Liver (tissue), 9 donors: ENCODE data around the gene SALL1. TPM values are rescaled to one million over a fixed set of nuclear protein-coding genes. Genes with fewer than 3 reads are reported as not detected.

Source experiments
- DNase-seq: peaks from one replicate; pipeline ENCODE4 v3.0.0-alpha.2; 2017; ENCODE audit warnings: low spot score
- H3K27ac ChIP-seq, 2 donors: one replicate each; pipeline ENCODE4 v1.7.0; 2013; ENCODE audit warnings: inconsistent platforms in 2 of 2, low read length in 2 of 2, control low read depth in 1 of 2, low read depth in 1 of 2, mild to moderate bottlenecking in 1 of 2
- H3K27me3 ChIP-seq, 4 donors: one replicate each; pipeline versions ENCODE4 v1.6.1 to v1.7.0; 2013; ENCODE audit warnings: low read length in 3 of 4, inconsistent platforms in 1 of 4, mild to moderate bottlenecking in 1 of 4, moderate library complexity in 1 of 4; ENCODE audit not compliant: control insufficient read depth in 4 of 4, insufficient read depth in 4 of 4
- H3K36me3 ChIP-seq, 4 donors: one replicate each; pipeline versions ENCODE4 v1.6.1 to v1.7.0; 2013; ENCODE audit warnings: low read length in 3 of 4, mild to moderate bottlenecking in 3 of 4, low read depth in 1 of 4, moderate library complexity in 1 of 4; ENCODE audit not compliant: control insufficient read depth in 4 of 4, insufficient read depth in 3 of 4
- H3K4me1 ChIP-seq, 4 donors: one replicate each; pipeline versions ENCODE4 v1.6.1 to v1.7.0; 2013; ENCODE audit warnings: low read length in 3 of 4, mild to moderate bottlenecking in 3 of 4, moderate library complexity in 1 of 4; ENCODE audit not compliant: control insufficient read depth in 4 of 4, insufficient read depth in 4 of 4
- H3K4me3 ChIP-seq, 3 donors: one replicate each; pipeline versions ENCODE4 v1.6.1 to v1.7.0; 2013; ENCODE audit warnings: low read length in 3 of 3, control low read depth in 1 of 3, low read depth in 1 of 3, mild to moderate bottlenecking in 1 of 3
- H3K9ac ChIP-seq, 2 donors: one replicate each; pipeline ENCODE4 v1.7.0; 2013; ENCODE audit warnings: low read length in 2 of 2, mild to moderate bottlenecking in 2 of 2, moderate library complexity in 2 of 2, control low read depth in 1 of 2, low read depth in 1 of 2
- H3K9me3 ChIP-seq, 4 donors: one replicate each; pipeline versions ENCODE4 v1.6.1 to v1.7.0; 2013; ENCODE audit warnings: low read length in 3 of 4; ENCODE audit not compliant: control insufficient read depth in 4 of 4
- EGR1 ChIP-seq, 2 donors: IDR thresholded peaks; 2 replicates each; pipeline ENCODE4 v1.6.1; 2016 to 2018; ENCODE audit warnings: antibody characterized with exemption in 2 of 2, low read depth in 2 of 2
- FOXA1 ChIP-seq: IDR thresholded peaks from 2 replicates; pipeline ENCODE4 v1.6.1; 2016; ENCODE audit warnings: antibody characterized with exemption
- FOXA2 ChIP-seq: IDR thresholded peaks from 2 replicates; pipeline ENCODE4 v1.6.1; 2016; ENCODE audit warnings: antibody characterized with exemption
- GABPA ChIP-seq, 2 donors: IDR thresholded peaks in 1 of 2; conservative IDR thresholded peaks in 1 of 2; 2 replicates each; pipeline ENCODE4 v1.6.1; 2016; ENCODE audit warnings: antibody characterized with exemption in 2 of 2, mild to moderate bottlenecking in 1 of 2, moderate library complexity in 1 of 2
- HNF4A ChIP-seq, 2 donors: conservative IDR thresholded peaks; 2 replicates each; pipeline ENCODE4 v1.6.1; 2016; ENCODE audit warnings: antibody characterized with exemption in 2 of 2, mild to moderate bottlenecking in 2 of 2
- HNF4G ChIP-seq: IDR thresholded peaks from 2 replicates; pipeline ENCODE4 v1.6.1; 2016; ENCODE audit warnings: antibody characterized with exemption
- JUND ChIP-seq, 2 donors: IDR thresholded peaks; 2 replicates each; pipeline ENCODE4 v1.6.1; 2016; ENCODE audit warnings: antibody characterized with exemption in 2 of 2
- NR2F2 ChIP-seq: IDR thresholded peaks from 2 replicates; pipeline ENCODE4 v1.6.1; 2016; ENCODE audit warnings: antibody characterized with exemption
- RAD21 ChIP-seq, 2 donors: IDR thresholded peaks; 2 replicates each; pipeline ENCODE4 v1.6.1; 2016; ENCODE audit warnings: antibody characterized with exemption in 2 of 2, mild to moderate bottlenecking in 2 of 2
- RXRA ChIP-seq, 2 donors: IDR thresholded peaks; 2 replicates each; pipeline ENCODE4 v1.6.1; 2017 to 2018; ENCODE audit warnings: antibody characterized with exemption in 2 of 2, mild to moderate bottlenecking in 1 of 2
- SP1 ChIP-seq: IDR thresholded peaks from 2 replicates; pipeline ENCODE4 v1.6.1; 2018; ENCODE audit warnings: antibody characterized with exemption, mild to moderate bottlenecking
- TAF1 ChIP-seq: conservative IDR thresholded peaks from 2 replicates; pipeline ENCODE4 v1.6.1; 2016; ENCODE audit warnings: antibody characterized with exemption, mild to moderate bottlenecking
- YY1 ChIP-seq: IDR thresholded peaks from 2 replicates; pipeline ENCODE4 v1.6.1; 2016; ENCODE audit warnings: antibody characterized with exemption, mild to moderate bottlenecking
- WGBS: extraction: QIAGEN DNeasy Blood & Tissue Kit; methylation state at CpG from one replicate; pipeline ENCODE4 v1.1.7; 2013; 5-methylcytosine and 5-hydroxymethylcytosine counted together
- polyA plus RNA-seq, 2 donors: library from polyadenylated mRNA; stranded (reverse) in 1 of 2; unstranded in 1 of 2; fragments of 200-250 nt in 1 of 2; fragments of >200 nt in 1 of 2; fragmentation: Nextera tagmentation in 1 of 2; extraction: Ambion mirVana in 1 of 2; gene quantifications; one replicate each; pipeline versions ENCODE4 v1.2.1 to v1.2.3, GENCODE V29; 2013 to 2015
- total RNA-seq, 2 donors: library from RNA; depleted of rRNA; stranded (reverse); fragments of >200 nt; gene quantifications; one replicate each; pipeline ENCODE4 v1.2.3, GENCODE V29; 2014
- TF ChIP-seq, protein P1 (sequence below): IDR thresholded peaks from 2 replicates; pipeline ENCODE4 v1.6.1; 2016; ENCODE audit warnings: antibody characterized with exemption
- TF ChIP-seq, protein P2 (sequence below): IDR thresholded peaks from 2 replicates; pipeline ENCODE4 v1.6.1; 2016; ENCODE audit warnings: antibody characterized with exemption, mild to moderate bottlenecking
- TF ChIP-seq, protein P3 (sequence below): IDR thresholded peaks from 2 replicates; pipeline ENCODE4 v1.6.1; 2016; ENCODE audit warnings: antibody characterized with exemption
- TF ChIP-seq, protein P4 (sequence below): IDR thresholded peaks from 2 replicates; pipeline ENCODE4 v1.6.1; 2016; ENCODE audit warnings: antibody characterized with exemption
- TF ChIP-seq, protein P5 (sequence below): fragments of 150-350 bp; IDR thresholded peaks from 2 replicates; pipeline ENCODE4 v1.5.1; 2017; ENCODE audit warnings: improper control_type of control experiment, low read depth, low read length; ENCODE audit not compliant: missing input control
- donor health status: healthy.
- donor health status: healthy.
- donor health status: healthy.
- donor health status: healthy.
- donor health status: healthy.

Gene SALL1
- total and polyA plus RNA-seq, 4 donors: 1.8 to 13.4 (median 11.7) TPM

DNA sequence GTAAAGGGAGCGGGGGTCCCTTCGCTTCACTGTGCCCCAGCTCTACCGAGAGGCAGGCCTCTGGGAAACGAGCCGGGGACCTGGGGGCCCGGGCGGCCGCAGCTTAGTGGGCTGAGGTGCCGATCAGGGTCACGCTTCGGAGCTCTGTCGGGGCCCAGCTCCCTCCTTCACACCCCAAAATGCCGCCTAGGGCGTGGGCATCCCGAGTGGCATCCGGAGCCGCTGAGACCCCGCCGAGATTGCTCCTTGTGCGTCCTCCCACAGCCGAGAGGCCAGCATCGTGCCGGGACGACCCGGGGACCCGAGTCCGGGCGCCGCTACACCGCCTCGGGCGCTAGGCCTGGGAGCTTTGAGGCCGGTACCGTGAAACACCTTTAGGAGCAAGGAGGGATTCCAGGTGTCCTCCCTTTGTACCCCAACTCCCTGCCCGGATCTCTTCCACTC is 1.3 kb downstream of the SALL1 start:
- Histone ChIP-seq H3K9ac (peak overlapping the region; percentile 89 to 92), H3K9me3 (no peaks in the 10 kb centered on the region), H3K4me3 (peak overlapping the region; percentile 76 to 99 (median 85))

More for the DNA sequence above, 1.3 kb downstream of the SALL1 start:
- peaks cover 7 to 22% (median 11%) of the 10 kb centered on the region in 4 donors for H3K4me1 ChIP-seq
- peak overlapping the region; percentile 96 to 98 for H3K27ac ChIP-seq
- 3% methylated on average over 35 of the region's 35 CpGs for WGBS
- no peak for DNase-seq
- H3K27me3 ChIP-seq: no peaks in the 10 kb centered on the region
- TF ChIP-seq GABPA (IDR thresholded peaks at IDR 0.05 in 1 of 2, conservative IDR thresholded peaks at IDR 0.05 in 1 of 2) (no peak), SP1 (no peak), YY1 (no peak), FOXA1 (no peak), TAF1 (no peak), NR2F2 (no peak), JUND (IDR thresholded peaks at IDR 0.05) (no peak), RAD21 (IDR thresholded peaks at IDR 0.05) (no peak), HNF4A (conservative IDR thresholded peaks at IDR 0.05) (no peak), HNF4G (no peak), FOXA2 (no peak), RXRA (IDR thresholded peaks at IDR 0.05) (no peak), EGR1 (IDR thresholded peaks at IDR 0.05; ENCODE audit: low read depth in 2 of 2) (no peak)
- TF ChIP-seq, protein P1, sequence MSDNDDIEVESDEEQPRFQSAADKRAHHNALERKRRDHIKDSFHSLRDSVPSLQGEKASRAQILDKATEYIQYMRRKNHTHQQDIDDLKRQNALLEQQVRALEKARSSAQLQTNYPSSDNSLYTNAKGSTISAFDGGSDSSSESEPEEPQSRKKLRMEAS: no peak
- TF ChIP-seq, protein P2, sequence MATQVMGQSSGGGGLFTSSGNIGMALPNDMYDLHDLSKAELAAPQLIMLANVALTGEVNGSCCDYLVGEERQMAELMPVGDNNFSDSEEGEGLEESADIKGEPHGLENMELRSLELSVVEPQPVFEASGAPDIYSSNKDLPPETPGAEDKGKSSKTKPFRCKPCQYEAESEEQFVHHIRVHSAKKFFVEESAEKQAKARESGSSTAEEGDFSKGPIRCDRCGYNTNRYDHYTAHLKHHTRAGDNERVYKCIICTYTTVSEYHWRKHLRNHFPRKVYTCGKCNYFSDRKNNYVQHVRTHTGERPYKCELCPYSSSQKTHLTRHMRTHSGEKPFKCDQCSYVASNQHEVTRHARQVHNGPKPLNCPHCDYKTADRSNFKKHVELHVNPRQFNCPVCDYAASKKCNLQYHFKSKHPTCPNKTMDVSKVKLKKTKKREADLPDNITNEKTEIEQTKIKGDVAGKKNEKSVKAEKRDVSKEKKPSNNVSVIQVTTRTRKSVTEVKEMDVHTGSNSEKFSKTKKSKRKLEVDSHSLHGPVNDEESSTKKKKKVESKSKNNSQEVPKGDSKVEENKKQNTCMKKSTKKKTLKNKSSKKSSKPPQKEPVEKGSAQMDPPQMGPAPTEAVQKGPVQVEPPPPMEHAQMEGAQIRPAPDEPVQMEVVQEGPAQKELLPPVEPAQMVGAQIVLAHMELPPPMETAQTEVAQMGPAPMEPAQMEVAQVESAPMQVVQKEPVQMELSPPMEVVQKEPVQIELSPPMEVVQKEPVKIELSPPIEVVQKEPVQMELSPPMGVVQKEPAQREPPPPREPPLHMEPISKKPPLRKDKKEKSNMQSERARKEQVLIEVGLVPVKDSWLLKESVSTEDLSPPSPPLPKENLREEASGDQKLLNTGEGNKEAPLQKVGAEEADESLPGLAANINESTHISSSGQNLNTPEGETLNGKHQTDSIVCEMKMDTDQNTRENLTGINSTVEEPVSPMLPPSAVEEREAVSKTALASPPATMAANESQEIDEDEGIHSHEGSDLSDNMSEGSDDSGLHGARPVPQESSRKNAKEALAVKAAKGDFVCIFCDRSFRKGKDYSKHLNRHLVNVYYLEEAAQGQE: no peak
- TF ChIP-seq, protein P3, sequence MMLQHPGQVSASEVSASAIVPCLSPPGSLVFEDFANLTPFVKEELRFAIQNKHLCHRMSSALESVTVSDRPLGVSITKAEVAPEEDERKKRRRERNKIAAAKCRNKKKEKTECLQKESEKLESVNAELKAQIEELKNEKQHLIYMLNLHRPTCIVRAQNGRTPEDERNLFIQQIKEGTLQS: no peak
- TF ChIP-seq, protein P4, sequence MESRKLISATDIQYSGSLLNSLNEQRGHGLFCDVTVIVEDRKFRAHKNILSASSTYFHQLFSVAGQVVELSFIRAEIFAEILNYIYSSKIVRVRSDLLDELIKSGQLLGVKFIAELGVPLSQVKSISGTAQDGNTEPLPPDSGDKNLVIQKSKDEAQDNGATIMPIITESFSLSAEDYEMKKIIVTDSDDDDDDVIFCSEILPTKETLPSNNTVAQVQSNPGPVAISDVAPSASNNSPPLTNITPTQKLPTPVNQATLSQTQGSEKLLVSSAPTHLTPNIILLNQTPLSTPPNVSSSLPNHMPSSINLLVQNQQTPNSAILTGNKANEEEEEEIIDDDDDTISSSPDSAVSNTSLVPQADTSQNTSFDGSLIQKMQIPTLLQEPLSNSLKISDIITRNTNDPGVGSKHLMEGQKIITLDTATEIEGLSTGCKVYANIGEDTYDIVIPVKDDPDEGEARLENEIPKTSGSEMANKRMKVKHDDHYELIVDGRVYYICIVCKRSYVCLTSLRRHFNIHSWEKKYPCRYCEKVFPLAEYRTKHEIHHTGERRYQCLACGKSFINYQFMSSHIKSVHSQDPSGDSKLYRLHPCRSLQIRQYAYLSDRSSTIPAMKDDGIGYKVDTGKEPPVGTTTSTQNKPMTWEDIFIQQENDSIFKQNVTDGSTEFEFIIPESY: no peak
- TF ChIP-seq, protein P5, sequence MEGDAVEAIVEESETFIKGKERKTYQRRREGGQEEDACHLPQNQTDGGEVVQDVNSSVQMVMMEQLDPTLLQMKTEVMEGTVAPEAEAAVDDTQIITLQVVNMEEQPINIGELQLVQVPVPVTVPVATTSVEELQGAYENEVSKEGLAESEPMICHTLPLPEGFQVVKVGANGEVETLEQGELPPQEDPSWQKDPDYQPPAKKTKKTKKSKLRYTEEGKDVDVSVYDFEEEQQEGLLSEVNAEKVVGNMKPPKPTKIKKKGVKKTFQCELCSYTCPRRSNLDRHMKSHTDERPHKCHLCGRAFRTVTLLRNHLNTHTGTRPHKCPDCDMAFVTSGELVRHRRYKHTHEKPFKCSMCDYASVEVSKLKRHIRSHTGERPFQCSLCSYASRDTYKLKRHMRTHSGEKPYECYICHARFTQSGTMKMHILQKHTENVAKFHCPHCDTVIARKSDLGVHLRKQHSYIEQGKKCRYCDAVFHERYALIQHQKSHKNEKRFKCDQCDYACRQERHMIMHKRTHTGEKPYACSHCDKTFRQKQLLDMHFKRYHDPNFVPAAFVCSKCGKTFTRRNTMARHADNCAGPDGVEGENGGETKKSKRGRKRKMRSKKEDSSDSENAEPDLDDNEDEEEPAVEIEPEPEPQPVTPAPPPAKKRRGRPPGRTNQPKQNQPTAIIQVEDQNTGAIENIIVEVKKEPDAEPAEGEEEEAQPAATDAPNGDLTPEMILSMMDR: no peak
- peaks cover 0 to 2% (median 0%) of the 10 kb centered on the region in 4 donors for H3K36me3 ChIP-seq
